Large intestine (tissue), 3 donors: ENCODE results near the gene PTPRN2. TPM values are rescaled to one million over a fixed set of nuclear protein-coding genes. Genes with fewer than 3 reads are reported as not detected.

Experiments
- DNase-seq, 2 donors: peaks; one replicate each; pipeline versions ENCODE4 v3.0.0 to v3.0.0-alpha.2; 2013
- H3K27ac ChIP-seq: one replicate; pipeline ENCODE4 v1.5.1; 2013; ENCODE audit warnings: low read length
- H3K27me3 ChIP-seq: 2 replicates; pipeline ENCODE4 v1.6.1; 2013; ENCODE audit warnings: low read length; ENCODE audit not compliant: control insufficient read depth, insufficient read depth
- H3K36me3 ChIP-seq: 2 replicates; pipeline ENCODE4 v1.6.1; 2013; ENCODE audit warnings: low read length; ENCODE audit not compliant: control insufficient read depth, insufficient read depth
- H3K4me1 ChIP-seq: one replicate; pipeline ENCODE4 v1.6.1; 2013; ENCODE audit warnings: low read length; ENCODE audit not compliant: control insufficient read depth, insufficient read depth
- H3K4me3 ChIP-seq: one replicate; pipeline ENCODE4 v1.5.1; 2013; ENCODE audit warnings: low read length
- H3K9me3 ChIP-seq: one replicate; pipeline ENCODE4 v1.6.1; 2013; ENCODE audit warnings: mild to moderate bottlenecking, low read depth, low read length, moderate library complexity; ENCODE audit not compliant: control insufficient read depth
- WGBS: methylation state at CpG from one replicate; pipeline ENCODE4 v1.1.5; 2013; ENCODE audit warnings: low lambda C conversion rate; ENCODE audit not compliant: insufficient coverage; 5-methylcytosine and 5-hydroxymethylcytosine counted together
- polyA plus RNA-seq: library from polyadenylated mRNA; unstranded; fragments of 120-200 nt; gene quantifications from one replicate; pipeline ENCODE4 v1.2.1, GENCODE V29; 2013

The PTPRN2 gene
- polyA plus RNA-seq, 1 donor: 13.4 TPM

- H3K27me3 ChIP-seq: no peaks in the 10 kb centered on the region
- H3K36me3 ChIP-seq: no peaks in the 10 kb centered on the region
- no peak for DNase-seq
- peaks cover 27% of the 10 kb centered on the region for H3K9me3 ChIP-seq
- 85% methylated on average over 3 of the region's 8 CpGs for WGBS
- no peak overlapping the region for H3K4me3 ChIP-seq
- H3K4me1 ChIP-seq: no peaks in the 10 kb centered on the region
- no peak overlapping the region for H3K27ac ChIP-seq
Measured at GRCh38 chr7:157881048-157881771, 706.4 kb downstream of the PTPRN2 start.

GRCh38 chr7:157879391-157879790 lies 708.2 kb downstream of the PTPRN2 start:
- H3K4me1 ChIP-seq: no peaks in the 10 kb centered on the region
- no CpG with 5 or more reads among the region's 10 CpGs for WGBS

GRCh38 chr7:157877298-157878090 lies 710.1 kb downstream of the PTPRN2 start:
- H3K36me3 ChIP-seq: no peaks in the 10 kb centered on the region

More at GRCh38 chr7:157879391-157879790, 708.2 kb downstream of the PTPRN2 start:
- H3K27ac ChIP-seq: no peak overlapping the region
- no peaks in the 10 kb centered on the region for H3K27me3 ChIP-seq
- no peak for DNase-seq
- no peaks in the 10 kb centered on the region for H3K36me3 ChIP-seq
- H3K9me3 ChIP-seq: peaks cover 25% of the 10 kb centered on the region
- no peak overlapping the region for H3K4me3 ChIP-seq

GRCh38 chr7:157876469-157877285 lies 710.9 kb downstream of the PTPRN2 start:
- H3K27ac ChIP-seq: no peak overlapping the region
- peaks cover 18% of the 10 kb centered on the region for H3K9me3 ChIP-seq
- H3K4me1 ChIP-seq: no peaks in the 10 kb centered on the region
- H3K4me3 ChIP-seq: no peak overlapping the region
- no CpG with 5 or more reads among the region's 36 CpGs for WGBS
- no peaks in the 10 kb centered on the region for H3K27me3 ChIP-seq
- H3K36me3 ChIP-seq: no peaks in the 10 kb centered on the region
- DNase-seq: no peak

More at GRCh38 chr7:157877298-157878090, 710.1 kb downstream of the PTPRN2 start:
- H3K27me3 ChIP-seq: no peaks in the 10 kb centered on the region
- no peaks in the 10 kb centered on the region for H3K4me1 ChIP-seq
- no peak overlapping the region for H3K27ac ChIP-seq
- H3K9me3 ChIP-seq: peaks cover 19% of the 10 kb centered on the region
- H3K4me3 ChIP-seq: no peak overlapping the region
- DNase-seq: no peak
- WGBS: 67% methylated on average over 1 of the region's 31 CpGs

GRCh38 chr7:157875230-157876179 lies 712.1 kb downstream of the PTPRN2 start:
- WGBS: no CpG with 5 or more reads among the region's 30 CpGs
- Histone ChIP-seq H3K4me1 (no peaks in the 10 kb centered on the region), H3K27me3 (no peaks in the 10 kb centered on the region), H3K9me3 (peaks cover 18% of the 10 kb centered on the region), H3K4me3 (no peak overlapping the region), H3K27ac (no peak overlapping the region), H3K36me3 (no peaks in the 10 kb centered on the region)
- no peak for DNase-seq

- H3K36me3 ChIP-seq: no peaks in the 10 kb centered on the region
- H3K27ac ChIP-seq: no peak overlapping the region
- no peak overlapping the region for H3K4me3 ChIP-seq
- no peaks in the 10 kb centered on the region for H3K27me3 ChIP-seq
- peaks cover 18% of the 10 kb centered on the region for H3K9me3 ChIP-seq
- DNase-seq: no peak
- WGBS: no CpG with 5 or more reads among the region's 12 CpGs
- H3K4me1 ChIP-seq: no peaks in the 10 kb centered on the region
Measured at GRCh38 chr7:157874870-157875229, 712.8 kb downstream of the PTPRN2 start.

GRCh38 chr7:157874208-157874816 lies 713.3 kb downstream of the PTPRN2 start:
- H3K4me1 ChIP-seq: no peaks in the 10 kb centered on the region
- H3K36me3 ChIP-seq: no peaks in the 10 kb centered on the region
- H3K27ac ChIP-seq: no peak overlapping the region
- WGBS: 60% methylated on average over 1 of the region's 14 CpGs
- no peak for DNase-seq
- peaks cover 18% of the 10 kb centered on the region for H3K9me3 ChIP-seq
- H3K4me3 ChIP-seq: no peak overlapping the region
- H3K27me3 ChIP-seq: no peaks in the 10 kb centered on the region

- Histone ChIP-seq H3K27ac (no peak overlapping the region), H3K9me3 (peaks cover 18% of the 10 kb centered on the region), H3K4me3 (no peak overlapping the region), H3K4me1 (no peaks in the 10 kb centered on the region), H3K27me3 (no peaks in the 10 kb centered on the region), H3K36me3 (no peaks in the 10 kb centered on the region)
- no CpG with 5 or more reads among the region's 17 CpGs for WGBS
- no peak for DNase-seq
Measured at GRCh38 chr7:157873664-157874063, 714.0 kb downstream of the PTPRN2 start.

GRCh38 chr7:157873181-157873580 lies 714.4 kb downstream of the PTPRN2 start:
- Histone ChIP-seq H3K4me3 (no peak overlapping the region), H3K4me1 (no peaks in the 10 kb centered on the region), H3K27ac (no peak overlapping the region), H3K27me3 (no peaks in the 10 kb centered on the region), H3K9me3 (peaks cover 18% of the 10 kb centered on the region), H3K36me3 (no peaks in the 10 kb centered on the region)
- no CpG with 5 or more reads among the region's 30 CpGs for WGBS
- no peak for DNase-seq
